H1 (cell line): Measurements from ENCODE around the gene KRT35. TPM values are rescaled to one million over a fixed set of nuclear protein-coding genes. Genes with fewer than 3 reads are reported as not detected.

Experiments
- CTCF ChIA-PET: fragments of 300-600 bp; sonication (Branson Sonifier 250); formaldehyde crosslinking; loops from one replicate; lab custom pipeline; 2021; ENCODE audit not compliant: partially characterized antibody; lab: Charles Lee
- POLR2A ChIA-PET: fragments of 300-600 bp; sonication (Branson Sonifier 250); formaldehyde crosslinking; loops from one replicate; lab custom pipeline; 2021; ENCODE audit warnings: inconsistent platforms; ENCODE audit not compliant: partially characterized antibody; lab: Charles Lee
- DNase-seq, 2 experiments: peaks; one replicate each; pipeline versions ENCODE4 v3.0.0 to v3.0.0-alpha.2; 2010 to 2022; ENCODE audit warnings: low spot score in 2 of 2, low read depth in 1 of 2, mixed read lengths in 1 of 2
- FAIRE-seq: peaks from 2 replicates; lab custom pipeline; 2011; peaks lifted over from hg19 to GRCh38; lab: Jason Lieb, UNC
- H2AFZ ChIP-seq: 2 replicates; pipeline ENCODE4 v1.8.1; 2012; ENCODE audit warnings: low read length, inconsistent platforms
- H2AK5ac ChIP-seq: 2 replicates; pipeline ENCODE4 v1.6.1; 2013; ENCODE audit warnings: low read depth, low read length
- H2BK120ac ChIP-seq: replicated peaks from 2 replicates; pipeline ENCODE3; 2013; ENCODE audit warnings: low read depth, low read length, inconsistent platforms
- H2BK12ac ChIP-seq: 2 replicates; pipeline ENCODE4 v1.6.1; 2013; ENCODE audit warnings: low read depth, low read length
- H2BK15ac ChIP-seq: 2 replicates; pipeline ENCODE4 v1.6.1; 2013; ENCODE audit warnings: low read length
- H2BK20ac ChIP-seq: 2 replicates; pipeline ENCODE4 v1.6.1; 2013; ENCODE audit warnings: low read length
- H2BK5ac ChIP-seq: 2 replicates; pipeline ENCODE4 v1.6.1; 2013; ENCODE audit warnings: low read depth, low read length
- H3K14ac ChIP-seq: 2 replicates; pipeline ENCODE4 v1.6.1; 2013; ENCODE audit warnings: inconsistent platforms; ENCODE audit not compliant: insufficient read length
- H3K18ac ChIP-seq: 2 replicates; pipeline ENCODE4 v1.6.1; 2013; ENCODE audit warnings: low read length; ENCODE audit errors: extremely low read depth
- H3K23ac ChIP-seq: 2 replicates; pipeline ENCODE4 v1.6.1; 2013; ENCODE audit warnings: inconsistent platforms; ENCODE audit not compliant: insufficient read length
- H3K23me2 ChIP-seq: 2 replicates; pipeline ENCODE4 v1.6.1; 2013; ENCODE audit warnings: low read depth, low read length
- H3K27ac ChIP-seq: 2 replicates; pipeline ENCODE4 v1.6.1; 2011; ENCODE audit warnings: low read depth, low read length, inconsistent platforms
- H3K27me3 ChIP-seq, 4 experiments: replicated peaks in 1 of 4; 1 replicate in 1 of 4; 2 replicates in 3 of 4; pipeline versions ENCODE4 v1.6.1 to v1.8.1; 2011 to 2013; ENCODE audit warnings: low read length in 3 of 4, mild to moderate bottlenecking in 3 of 4, inconsistent platforms in 2 of 4, mixed read lengths in 2 of 4, moderate library complexity in 1 of 4; ENCODE audit not compliant: control insufficient read depth in 3 of 4, insufficient read depth in 3 of 4; ENCODE audit errors: extremely low read depth in 1 of 4
- H3K36me3 ChIP-seq, 4 experiments: 2 replicates each; pipeline versions ENCODE4 v1.6.1 to v1.8.1; 2011 to 2013; ENCODE audit warnings: mild to moderate bottlenecking in 4 of 4, low read length in 3 of 4, moderate library complexity in 2 of 4, control low read depth in 1 of 4, inconsistent platforms in 1 of 4; ENCODE audit not compliant: insufficient read depth in 4 of 4, control insufficient read depth in 2 of 4
- H3K4ac ChIP-seq: replicated peaks from 2 replicates; pipeline ENCODE3; 2013; ENCODE audit warnings: low read length, low read depth, mixed read lengths, inconsistent platforms; ENCODE audit not compliant: insufficient read length
- H3K4me1 ChIP-seq, 4 experiments: replicated peaks in 1 of 4; 1 replicate in 1 of 4; 2 replicates in 3 of 4; pipeline versions ENCODE4 v1.6.1 to v1.8.1; 2011 to 2013; ENCODE audit warnings: low read length in 3 of 4, inconsistent platforms in 2 of 4, mixed read lengths in 1 of 4; ENCODE audit not compliant: insufficient read depth in 4 of 4, control insufficient read depth in 3 of 4
- H3K4me2 ChIP-seq, 2 experiments: 2 replicates each; pipeline versions ENCODE4 v1.6.1 to v1.8.1; 2011 to 2013; ENCODE audit warnings: low read depth in 2 of 2, low read length in 2 of 2, control low read depth in 1 of 2, inconsistent platforms in 1 of 2, mild to moderate bottlenecking in 1 of 2; ENCODE audit not compliant: insufficient read depth in 1 of 2
- H3K4me3 ChIP-seq, 4 experiments: fragments of 200-600, 300-600 bp in 1 of 4; sonication (generic), shearing (Covaris generic), sonication (Bioruptor Twin) in 1 of 4; 2 replicates each; pipeline versions ENCODE4 v1.5.1 to v1.8.1; 2011 to 2016; ENCODE audit warnings: low read length in 4 of 4, low read depth in 3 of 4, control low read depth in 2 of 4, inconsistent platforms in 2 of 4, mild to moderate bottlenecking in 2 of 4, mixed read lengths in 1 of 4, moderate library complexity in 1 of 4; ENCODE audit not compliant: insufficient read depth in 2 of 4; ENCODE audit errors: extremely low read depth in 1 of 4
- H3K56ac ChIP-seq: replicated peaks from 2 replicates; pipeline ENCODE3; 2013; ENCODE audit warnings: low read depth, mild to moderate bottlenecking, mixed read lengths, low read length, inconsistent platforms; ENCODE audit not compliant: insufficient read length
- H3K79me1 ChIP-seq: 2 replicates; pipeline ENCODE4 v1.6.1; 2013; ENCODE audit warnings: low read depth, low read length, control low read depth
- H3K79me2 ChIP-seq, 2 experiments: 2 replicates each; pipeline versions ENCODE4 v1.6.1 to v1.8.1; 2012 to 2013; ENCODE audit warnings: low read length in 2 of 2, mild to moderate bottlenecking in 2 of 2, inconsistent platforms in 1 of 2; ENCODE audit not compliant: insufficient read depth in 2 of 2, control insufficient read depth in 1 of 2
- H3K9ac ChIP-seq, 4 experiments: replicated peaks in 1 of 4; 1 replicate in 1 of 4; 2 replicates in 3 of 4; pipeline versions ENCODE4 v1.6.1 to v1.8.1; 2011 to 2013; ENCODE audit warnings: low read depth in 3 of 4, low read length in 3 of 4, control low read depth in 2 of 4, mild to moderate bottlenecking in 2 of 4, moderate library complexity in 2 of 4, inconsistent platforms in 1 of 4; ENCODE audit errors: extremely low read depth in 1 of 4
- H3K9me3 ChIP-seq, 2 experiments: 2 replicates each; pipeline versions ENCODE4 v1.6.1 to v1.8.1; 2012 to 2013; ENCODE audit warnings: mild to moderate bottlenecking in 2 of 2, moderate library complexity in 2 of 2, control low read depth in 1 of 2, inconsistent platforms in 1 of 2, low read depth in 1 of 2, low read length in 1 of 2, mixed read lengths in 1 of 2; ENCODE audit not compliant: insufficient read depth in 2 of 2
- H4K20me1 ChIP-seq, 2 experiments: replicated peaks in 1 of 2; 2 replicates each; pipeline versions ENCODE3 to v1.8.1; 2011 to 2013; ENCODE audit warnings: inconsistent platforms in 2 of 2, low read length in 2 of 2, mild to moderate bottlenecking in 1 of 2; ENCODE audit not compliant: insufficient read depth in 2 of 2, control insufficient read depth in 1 of 2
- H4K5ac ChIP-seq: 2 replicates; pipeline ENCODE4 v1.6.1; 2013; ENCODE audit warnings: low read length, low read depth, mixed read lengths, inconsistent platforms; ENCODE audit not compliant: insufficient read length
- H4K8ac ChIP-seq: 2 replicates; pipeline ENCODE4 v1.8.0; 2013; ENCODE audit warnings: mild to moderate bottlenecking, moderate library complexity, low read length, inconsistent platforms; ENCODE audit not compliant: insufficient read depth; ENCODE audit errors: extremely low read depth
- H4K91ac ChIP-seq: replicated peaks from 2 replicates; pipeline ENCODE3; 2013; ENCODE audit warnings: low read length, mixed read lengths, inconsistent platforms; ENCODE audit not compliant: insufficient read length
- CBX8 ChIP-seq: fragments of 300-800, 300-1000 bp; sonication (generic); IDR thresholded peaks from 2 replicates; pipeline ENCODE4 v1.7.1; 2016; ENCODE audit warnings: low read depth, low read length, borderline replicate concordance
- EP300 ChIP-seq, 2 experiments: IDR thresholded peaks; 1 replicate in 1 of 2; 2 replicates in 1 of 2; pipeline ENCODE4 v1.6.1; 2011 to 2012; ENCODE audit warnings: low read depth in 2 of 2, low read length in 2 of 2, mild to moderate bottlenecking in 2 of 2, borderline replicate concordance in 1 of 2, inconsistent platforms in 1 of 2, moderate library complexity in 1 of 2
- WGBS, 2 experiments: shearing (Covaris generic) in 1 of 2; methylation state at CpG; one replicate each; pipeline versions ENCODE4 v1.1.6 to v1.1.7; 2013 to 2015; ENCODE audit warnings: low lambda C conversion rate in 2 of 2, mixed read lengths in 2 of 2, inconsistent platforms in 1 of 2, low coverage in 1 of 2, missing lambda C conversion rate in 1 of 2; ENCODE audit not compliant: insufficient replicate concordance in 2 of 2, insufficient coverage in 1 of 2, insufficient read length in 1 of 2; ENCODE audit errors: extremely low coverage in 1 of 2, missing lambda C conversion rate in 1 of 2; 5-methylcytosine and 5-hydroxymethylcytosine counted together
- polyA plus RNA-seq, 7 experiments: library from polyadenylated mRNA; depleted of rRNA in 3 of 7; stranded (reverse) in 5 of 7; unstranded in 2 of 7; fragments of >200 nt in 5 of 7; fragments of 200-250 nt in 2 of 7; gene quantifications; 1 replicate in 5 of 7; 2 replicates in 1 of 7; 4 replicates in 1 of 7; pipeline versions ENCODE4 v1.2.1 to v1.2.3, GENCODE V29; 2011 to 2013; ENCODE audit warnings: missing spikeins in 2 of 7, mixed read lengths in 2 of 7
- total RNA-seq: library from RNA; stranded (reverse); fragmentation: NEBNext Ultra II Directional; extraction: Animal tissue kit (Norgen Biotek cat#: 25700); gene quantifications from 2 replicates; pipeline ENCODE4 v1.2.1, GENCODE V29; 2021

Gene KRT35
- total and polyA plus RNA-seq, 2 of the 8 experiments (the other 6 are each of a cell fraction or from before 2014, with no cell fraction given), result not detected

DNA sequence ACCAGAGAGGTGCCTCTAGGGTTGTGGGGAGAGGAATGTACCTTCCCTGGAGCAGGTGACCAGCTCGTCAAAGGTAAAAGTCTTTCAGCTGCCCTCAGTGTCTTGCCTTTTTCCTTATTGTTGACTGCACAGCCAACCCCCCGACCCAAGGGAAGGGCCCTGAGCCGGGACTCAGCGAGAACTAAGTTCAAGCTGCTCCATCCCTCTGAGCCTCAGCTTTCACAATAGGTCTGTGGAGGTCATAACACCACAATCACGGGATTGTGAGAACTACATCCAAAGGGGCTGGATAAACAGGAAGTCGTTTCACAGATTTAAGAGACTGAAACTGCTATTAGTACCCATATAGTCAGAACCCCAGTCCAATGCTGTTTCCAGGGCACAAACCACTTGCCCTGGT lies 11.4 kb upstream of the KRT35 start:
- no peaks in the 10 kb centered on the region for H3K36me3 ChIP-seq
- H3K18ac ChIP-seq, result no peak overlapping the region
- no peak overlapping the region for H2AK5ac ChIP-seq
- H2BK5ac ChIP-seq, result no peak overlapping the region
- no peak overlapping the region for H2BK120ac ChIP-seq
- no peak overlapping the region for H3K56ac ChIP-seq
- H3K4me2 ChIP-seq, result no peak overlapping the region
- ChIA-PET CTCF (interaction anchor here (0.6 to 33.9 kb wide), 13 partner anchors 10 to 629 kb away, joined by 3 to 427 read pairs (median 3); partner anchors contain the start of genes KRT13 and KRT35), POLR2A (interaction anchor here (0.8 kb wide), 1 partner anchor 35 kb away, joined by 3 read pairs; no protein-coding TSS in a partner anchor)
- H3K79me2 ChIP-seq, result no peaks in the 10 kb centered on the region
- no peak overlapping the region for H2BK20ac ChIP-seq
- peaks cover 0 to 3% (median 0%) of the 10 kb centered on the region in 4 experiments; a peak in 2 of 7 replicates for H3K27me3 ChIP-seq
- TF ChIP-seq CBX8, result no peak
- TF ChIP-seq EP300 (IDR thresholded peaks at IDR 0.05; ENCODE audit: borderline replicate concordance in 1 of 2, low read depth in 2 of 2, low read length in 2 of 2), result no peak
- H2BK15ac ChIP-seq, result no peak overlapping the region
- H4K20me1 ChIP-seq, result no peaks in the 10 kb centered on the region
- no peak overlapping the region for H2BK12ac ChIP-seq
- peaks cover 0 to 3% (median 0%) of the 10 kb centered on the region in 4 experiments; a peak in 3 of 7 replicates for H3K4me1 ChIP-seq
- H3K4ac ChIP-seq, result no peak overlapping the region
- H3K9ac ChIP-seq, result no peak overlapping the region
- FAIRE-seq (no peak), DNase-seq (no peak)
- 87% methylated on average over 6 of the region's 6 CpGs; no CpG with 5 or more reads in 1 of the 2 experiments for WGBS, 2 experiments
- H3K23me2 ChIP-seq, result no peaks in the 10 kb centered on the region
- H3K23ac ChIP-seq, result no peak overlapping the region
- H3K27ac ChIP-seq, result no peak overlapping the region
- no peaks in the 10 kb centered on the region for H3K9me3 ChIP-seq
- no peak overlapping the region for H3K4me3 ChIP-seq
- no peak overlapping the region for H4K8ac ChIP-seq
- H4K5ac ChIP-seq, result no peak overlapping the region
- H3K79me1 ChIP-seq, result no peaks in the 10 kb centered on the region
- no peak overlapping the region for H3K14ac ChIP-seq
- no peak overlapping the region for H2AFZ ChIP-seq
- no peak overlapping the region for H4K91ac ChIP-seq
